Liver (tissue), 3 donors: ENCODE data around the gene ZNF92.

ENCODE experiments used
- EGR1 ChIP-seq, 2 donors: IDR thresholded peaks; 2 replicates each; pipeline ENCODE4 v1.6.1; 2016 to 2018; ENCODE audit warnings: antibody characterized with exemption in 2 of 2, low read depth in 2 of 2
- TAF1 ChIP-seq: conservative IDR thresholded peaks from 2 replicates; pipeline ENCODE4 v1.6.1; 2016; ENCODE audit warnings: antibody characterized with exemption, mild to moderate bottlenecking
- YY1 ChIP-seq: IDR thresholded peaks from 2 replicates; pipeline ENCODE4 v1.6.1; 2016; ENCODE audit warnings: antibody characterized with exemption, mild to moderate bottlenecking
- TF ChIP-seq, protein P1 (sequence below): fragments of 150-350 bp; IDR thresholded peaks from 2 replicates; pipeline ENCODE4 v1.5.1; 2017; ENCODE audit warnings: improper control_type of control experiment, low read depth, low read length; ENCODE audit not compliant: missing input control
- TF ChIP-seq, protein P2 (sequence below): IDR thresholded peaks from 2 replicates; pipeline ENCODE4 v1.6.1; 2016; ENCODE audit warnings: antibody characterized with exemption, mild to moderate bottlenecking
- TF ChIP-seq, protein P3 (sequence below): IDR thresholded peaks from 2 replicates; pipeline ENCODE4 v1.6.1; 2016; ENCODE audit warnings: antibody characterized with exemption
- donor health status: healthy.
- donor health status: healthy.

DNA sequence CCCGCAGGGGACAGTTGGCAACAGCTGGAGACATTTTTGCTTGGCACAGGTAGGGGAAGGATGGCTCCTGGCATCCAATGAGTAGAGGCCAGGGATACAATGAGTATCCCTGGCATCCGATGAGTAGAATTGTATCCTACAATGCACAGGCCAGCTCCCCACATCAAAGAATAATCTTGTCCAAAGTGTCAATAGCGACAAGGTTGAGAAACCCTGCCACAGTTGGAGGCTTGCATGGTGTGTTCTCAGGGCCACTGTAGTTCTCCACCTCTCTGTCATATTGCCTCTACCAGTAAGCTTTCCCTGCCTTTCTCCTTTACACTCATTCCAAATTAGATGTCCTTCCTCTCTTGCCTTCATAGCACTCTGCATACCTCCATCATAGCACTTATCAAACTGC is 60.7 kb downstream of the ZNF92 start:
- TF ChIP-seq, protein P1, sequence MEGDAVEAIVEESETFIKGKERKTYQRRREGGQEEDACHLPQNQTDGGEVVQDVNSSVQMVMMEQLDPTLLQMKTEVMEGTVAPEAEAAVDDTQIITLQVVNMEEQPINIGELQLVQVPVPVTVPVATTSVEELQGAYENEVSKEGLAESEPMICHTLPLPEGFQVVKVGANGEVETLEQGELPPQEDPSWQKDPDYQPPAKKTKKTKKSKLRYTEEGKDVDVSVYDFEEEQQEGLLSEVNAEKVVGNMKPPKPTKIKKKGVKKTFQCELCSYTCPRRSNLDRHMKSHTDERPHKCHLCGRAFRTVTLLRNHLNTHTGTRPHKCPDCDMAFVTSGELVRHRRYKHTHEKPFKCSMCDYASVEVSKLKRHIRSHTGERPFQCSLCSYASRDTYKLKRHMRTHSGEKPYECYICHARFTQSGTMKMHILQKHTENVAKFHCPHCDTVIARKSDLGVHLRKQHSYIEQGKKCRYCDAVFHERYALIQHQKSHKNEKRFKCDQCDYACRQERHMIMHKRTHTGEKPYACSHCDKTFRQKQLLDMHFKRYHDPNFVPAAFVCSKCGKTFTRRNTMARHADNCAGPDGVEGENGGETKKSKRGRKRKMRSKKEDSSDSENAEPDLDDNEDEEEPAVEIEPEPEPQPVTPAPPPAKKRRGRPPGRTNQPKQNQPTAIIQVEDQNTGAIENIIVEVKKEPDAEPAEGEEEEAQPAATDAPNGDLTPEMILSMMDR = no peak
- TF ChIP-seq, protein P2, sequence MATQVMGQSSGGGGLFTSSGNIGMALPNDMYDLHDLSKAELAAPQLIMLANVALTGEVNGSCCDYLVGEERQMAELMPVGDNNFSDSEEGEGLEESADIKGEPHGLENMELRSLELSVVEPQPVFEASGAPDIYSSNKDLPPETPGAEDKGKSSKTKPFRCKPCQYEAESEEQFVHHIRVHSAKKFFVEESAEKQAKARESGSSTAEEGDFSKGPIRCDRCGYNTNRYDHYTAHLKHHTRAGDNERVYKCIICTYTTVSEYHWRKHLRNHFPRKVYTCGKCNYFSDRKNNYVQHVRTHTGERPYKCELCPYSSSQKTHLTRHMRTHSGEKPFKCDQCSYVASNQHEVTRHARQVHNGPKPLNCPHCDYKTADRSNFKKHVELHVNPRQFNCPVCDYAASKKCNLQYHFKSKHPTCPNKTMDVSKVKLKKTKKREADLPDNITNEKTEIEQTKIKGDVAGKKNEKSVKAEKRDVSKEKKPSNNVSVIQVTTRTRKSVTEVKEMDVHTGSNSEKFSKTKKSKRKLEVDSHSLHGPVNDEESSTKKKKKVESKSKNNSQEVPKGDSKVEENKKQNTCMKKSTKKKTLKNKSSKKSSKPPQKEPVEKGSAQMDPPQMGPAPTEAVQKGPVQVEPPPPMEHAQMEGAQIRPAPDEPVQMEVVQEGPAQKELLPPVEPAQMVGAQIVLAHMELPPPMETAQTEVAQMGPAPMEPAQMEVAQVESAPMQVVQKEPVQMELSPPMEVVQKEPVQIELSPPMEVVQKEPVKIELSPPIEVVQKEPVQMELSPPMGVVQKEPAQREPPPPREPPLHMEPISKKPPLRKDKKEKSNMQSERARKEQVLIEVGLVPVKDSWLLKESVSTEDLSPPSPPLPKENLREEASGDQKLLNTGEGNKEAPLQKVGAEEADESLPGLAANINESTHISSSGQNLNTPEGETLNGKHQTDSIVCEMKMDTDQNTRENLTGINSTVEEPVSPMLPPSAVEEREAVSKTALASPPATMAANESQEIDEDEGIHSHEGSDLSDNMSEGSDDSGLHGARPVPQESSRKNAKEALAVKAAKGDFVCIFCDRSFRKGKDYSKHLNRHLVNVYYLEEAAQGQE = no peak
- TF ChIP-seq EGR1 (IDR thresholded peaks at IDR 0.05; ENCODE audit: low read depth in 2 of 2) (no peak), YY1 (no peak), TAF1 (no peak)
- TF ChIP-seq, protein P3, sequence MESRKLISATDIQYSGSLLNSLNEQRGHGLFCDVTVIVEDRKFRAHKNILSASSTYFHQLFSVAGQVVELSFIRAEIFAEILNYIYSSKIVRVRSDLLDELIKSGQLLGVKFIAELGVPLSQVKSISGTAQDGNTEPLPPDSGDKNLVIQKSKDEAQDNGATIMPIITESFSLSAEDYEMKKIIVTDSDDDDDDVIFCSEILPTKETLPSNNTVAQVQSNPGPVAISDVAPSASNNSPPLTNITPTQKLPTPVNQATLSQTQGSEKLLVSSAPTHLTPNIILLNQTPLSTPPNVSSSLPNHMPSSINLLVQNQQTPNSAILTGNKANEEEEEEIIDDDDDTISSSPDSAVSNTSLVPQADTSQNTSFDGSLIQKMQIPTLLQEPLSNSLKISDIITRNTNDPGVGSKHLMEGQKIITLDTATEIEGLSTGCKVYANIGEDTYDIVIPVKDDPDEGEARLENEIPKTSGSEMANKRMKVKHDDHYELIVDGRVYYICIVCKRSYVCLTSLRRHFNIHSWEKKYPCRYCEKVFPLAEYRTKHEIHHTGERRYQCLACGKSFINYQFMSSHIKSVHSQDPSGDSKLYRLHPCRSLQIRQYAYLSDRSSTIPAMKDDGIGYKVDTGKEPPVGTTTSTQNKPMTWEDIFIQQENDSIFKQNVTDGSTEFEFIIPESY = no peak
